Hypothalamus (tissue), 51 donors: Measurements from ENCODE around the gene EPHB1.
A peak's percentile ranks its signal among the peaks of the same experiment; 100 is the strongest.

Experiments
- DNase-seq, 51 donors: peaks; one replicate each; lab custom pipeline; 2025; lab: John Stamatoyannopoulos, UW

The EPHB1 gene

GRCh38 chr3:135170732-135171131 lies 375.7 kb downstream of the EPHB1 start:
- no peak for DNase-seq

- no peak for DNase-seq
Measured at GRCh38 chr3:135172191-135172869, 377.3 kb downstream of the EPHB1 start.

- peak in 1 of 51 donors; percentile 14 for DNase-seq
Measured at GRCh38 chr3:135175728-135176277, 380.7 kb downstream of the EPHB1 start.

GRCh38 chr3:135176881-135177280 lies 381.8 kb downstream of the EPHB1 start:
- no peak for DNase-seq

GRCh38 chr3:135178566-135178965 lies 383.5 kb downstream of the EPHB1 start:
- DNase-seq, result no peak

GRCh38 chr3:135181408-135181807 lies 386.3 kb downstream of the EPHB1 start:
- DNase-seq, result no peak

GRCh38 chr3:135182364-135182998 lies 387.4 kb downstream of the EPHB1 start:
- DNase-seq, result no peak

GRCh38 chr3:135190658-135191057 lies 395.6 kb downstream of the EPHB1 start:
- DNase-seq, result no peak

GRCh38 chr3:135191708-135192107 lies 396.6 kb downstream of the EPHB1 start:
- no peak for DNase-seq

- peak in 13 of 51 donors; percentile 1 to 52 (median 10) for DNase-seq
Measured at GRCh38 chr3:135192929-135193328, 397.9 kb downstream of the EPHB1 start.

GRCh38 chr3:135197246-135197645 lies 402.2 kb downstream of the EPHB1 start:
- DNase-seq, result no peak

GRCh38 chr3:135197856-135198255 lies 402.8 kb downstream of the EPHB1 start:
- DNase-seq, result no peak

GRCh38 chr3:135199137-135199536 lies 404.1 kb downstream of the EPHB1 start:
- no peak for DNase-seq

GRCh38 chr3:135203026-135203425 lies 408.0 kb downstream of the EPHB1 start:
- DNase-seq, result no peak

GRCh38 chr3:135213213-135213612 lies 418.2 kb downstream of the EPHB1 start:
- no peak for DNase-seq

GRCh38 chr3:135213822-135214221 lies 418.8 kb downstream of the EPHB1 start:
- DNase-seq, result no peak

GRCh38 chr3:135214400-135214799 lies 419.3 kb downstream of the EPHB1 start:
- no peak for DNase-seq

GRCh38 chr3:135215516-135215915 lies 420.5 kb downstream of the EPHB1 start:
- DNase-seq, result no peak

GRCh38 chr3:135216659-135217058 lies 421.6 kb downstream of the EPHB1 start:
- no peak for DNase-seq

- DNase-seq, result no peak
Measured at GRCh38 chr3:135217730-135218129, 422.7 kb downstream of the EPHB1 start.

GRCh38 chr3:135218304-135218703 lies 423.2 kb downstream of the EPHB1 start:
- no peak for DNase-seq

GRCh38 chr3:135218782-135219181 lies 423.7 kb downstream of the EPHB1 start:
- no peak for DNase-seq
